Suppressor macrophage treated with lipopolysaccharide for 4 hours (primary cell): Measurements from ENCODE around the gene CHKA.
"Not testable (repeated sequence)": the region's sequence is repeated elsewhere in the genome, so short reads cannot be mapped to it uniquely, and the experiment has no call there.

Experiments used
- DNase-seq: peaks from one replicate; pipeline ENCODE4 v3.0.0-alpha.2; 2020

Gene CHKA

DNA sequence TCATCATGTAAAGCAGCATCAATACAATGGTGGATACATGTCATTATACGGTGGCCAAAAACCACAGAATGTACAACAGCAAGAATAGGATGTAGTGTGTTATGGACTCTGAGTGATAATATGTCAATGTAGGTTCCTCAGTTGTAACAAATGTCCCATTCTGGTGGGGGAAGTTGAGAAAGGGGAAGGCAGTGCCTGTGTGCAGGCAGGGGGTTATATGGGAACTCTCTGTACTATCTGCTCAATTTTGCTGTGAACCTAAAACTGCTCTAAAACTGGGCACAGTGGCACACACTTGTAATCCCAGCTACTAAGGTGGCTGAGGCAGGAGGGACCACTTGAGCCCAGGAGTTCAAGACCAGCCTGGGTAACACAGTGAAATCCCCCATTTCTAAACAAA, 5.9 kb downstream of the CHKA start:
- peak; percentile 57 for DNase-seq

DNA sequence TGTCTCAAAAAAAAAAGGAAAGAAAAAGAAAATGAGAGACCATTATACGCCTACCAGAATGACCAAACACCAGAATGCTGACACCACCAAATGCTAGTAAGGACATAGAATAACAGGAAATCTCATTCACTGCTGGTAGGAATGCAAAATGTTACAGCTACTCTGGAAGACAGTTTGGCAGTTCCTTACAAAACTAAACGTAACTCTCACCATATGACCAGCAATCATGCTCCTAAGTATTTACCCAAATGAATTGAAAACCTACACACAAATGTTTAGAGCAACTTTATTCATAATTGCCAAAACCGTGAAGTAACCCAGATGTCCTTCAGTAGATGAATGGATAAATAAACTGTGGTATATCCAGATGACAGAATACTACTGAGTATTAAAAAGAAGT, 7.2 kb downstream of the CHKA start:
- peak; percentile 69 for DNase-seq

DNA sequence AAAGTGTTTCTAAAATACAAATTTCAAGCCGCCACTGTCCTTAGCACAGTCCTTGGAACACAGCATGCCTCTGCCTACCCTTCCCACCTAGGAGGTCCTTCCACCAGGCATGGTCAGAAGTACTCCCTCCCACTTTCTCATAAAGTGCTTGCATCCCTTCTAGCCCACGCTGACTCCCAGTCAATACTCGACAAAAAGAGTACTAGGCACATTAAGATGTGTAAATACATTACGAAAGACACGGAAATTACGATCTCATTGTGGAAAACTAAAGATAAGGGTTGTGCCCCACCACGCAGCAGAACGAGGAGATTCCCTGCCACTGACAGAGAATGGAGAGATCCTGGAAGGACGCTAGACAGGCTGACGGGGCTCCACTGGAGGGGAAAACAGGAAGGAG, 13.5 kb downstream of the CHKA start:
- no peak for DNase-seq

DNA sequence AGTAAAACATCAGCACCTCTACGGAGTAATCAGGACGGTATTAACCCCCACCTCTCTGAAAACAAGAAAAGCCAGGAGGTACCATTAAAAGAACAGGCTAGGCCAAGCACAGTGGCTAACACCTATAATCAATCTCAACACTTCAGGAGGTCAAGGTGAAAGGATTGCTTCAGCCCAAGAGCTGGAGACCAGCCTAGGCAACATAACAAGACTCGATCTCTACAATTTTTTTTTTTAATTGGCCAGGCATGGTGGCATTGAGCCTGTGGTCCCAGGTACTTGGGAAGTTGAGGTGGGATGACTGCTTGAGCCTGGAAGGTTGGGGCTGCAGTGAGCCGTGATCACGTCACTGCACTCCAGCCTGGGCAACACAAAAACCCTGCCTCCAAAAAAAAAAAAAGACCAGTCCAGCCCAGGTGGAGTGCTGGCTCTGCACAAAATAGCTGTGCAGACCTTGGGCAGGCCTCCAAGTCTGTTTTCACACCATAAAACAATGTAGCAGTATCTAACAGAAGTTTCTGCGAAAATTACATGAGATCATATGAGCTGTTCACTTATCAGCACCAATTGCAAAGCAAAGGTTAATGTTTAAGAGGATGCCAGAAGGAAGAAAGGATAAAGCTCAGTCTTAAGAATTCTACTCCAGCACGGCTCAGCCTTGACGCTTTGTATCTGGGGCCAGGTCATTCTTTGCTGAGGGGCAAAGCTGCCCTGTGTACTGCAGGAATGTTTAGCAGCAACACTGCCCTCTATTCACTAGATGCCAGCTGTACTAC, 14.8 kb downstream of the CHKA start:
- no peak for DNase-seq

DNA sequence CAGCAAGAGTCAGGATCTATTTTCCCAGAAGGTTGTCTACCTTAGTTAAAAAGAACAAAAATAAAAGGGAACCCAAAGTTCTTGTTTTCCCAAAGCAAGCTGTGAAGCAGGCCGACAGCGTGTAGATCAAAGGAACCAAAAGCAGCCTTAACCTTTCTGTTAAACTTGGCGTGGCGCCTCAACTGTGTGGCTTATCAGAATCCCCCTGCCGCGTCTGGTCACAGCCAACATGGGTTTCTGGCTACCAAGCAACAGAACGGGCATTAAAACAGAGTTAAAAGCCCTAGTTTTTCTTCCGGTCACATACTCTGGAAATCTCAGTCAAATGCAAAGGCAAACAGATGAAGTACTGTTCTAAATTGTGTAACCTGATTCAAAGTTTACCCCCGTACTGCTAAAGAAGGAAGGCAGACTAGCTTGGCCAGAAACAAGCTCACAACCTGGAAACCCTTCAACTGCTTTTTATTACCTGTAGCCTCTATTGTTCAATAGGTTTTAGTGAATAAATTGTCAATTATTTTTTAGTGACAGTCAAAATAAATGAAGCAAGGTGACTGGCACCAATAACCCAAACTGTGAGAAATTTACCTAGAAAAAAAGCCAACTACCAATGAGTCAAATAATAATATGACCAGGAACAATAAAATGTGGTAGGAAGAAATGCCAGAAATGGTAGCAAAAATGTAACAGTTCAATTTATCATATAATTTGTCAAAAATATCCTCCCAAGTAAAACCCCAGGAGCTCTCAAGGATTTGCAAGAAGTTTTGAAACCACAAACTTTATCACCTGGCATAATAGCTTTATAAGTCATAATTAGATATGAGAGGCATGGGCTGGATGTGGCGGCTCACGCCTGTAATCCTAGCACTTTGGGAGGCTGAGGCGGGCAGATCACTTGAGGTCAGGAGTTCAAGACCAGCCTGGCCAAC, 21.4 kb downstream of the CHKA start:
- peak; percentile 19 for DNase-seq

DNA sequence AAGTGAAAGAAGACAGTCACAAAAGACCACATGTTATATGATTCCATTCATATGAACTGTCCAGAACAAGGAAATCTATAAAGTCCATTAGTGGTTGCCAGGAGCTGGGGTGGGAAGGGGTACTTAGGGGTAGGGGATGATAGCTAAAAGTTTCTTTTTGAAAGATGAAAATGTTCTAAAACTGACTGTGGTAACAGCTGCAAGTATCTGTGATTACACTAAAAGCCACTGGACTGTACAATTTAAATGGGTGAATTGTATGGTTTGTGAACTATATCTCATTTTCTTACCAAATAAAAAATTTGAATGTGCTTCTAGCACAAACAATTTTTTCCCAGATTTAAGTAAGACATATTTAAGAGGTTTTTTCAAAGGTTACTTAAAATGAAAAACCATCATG, 22.1 kb downstream of the CHKA start:
- DNase-seq, result no peak

DNA sequence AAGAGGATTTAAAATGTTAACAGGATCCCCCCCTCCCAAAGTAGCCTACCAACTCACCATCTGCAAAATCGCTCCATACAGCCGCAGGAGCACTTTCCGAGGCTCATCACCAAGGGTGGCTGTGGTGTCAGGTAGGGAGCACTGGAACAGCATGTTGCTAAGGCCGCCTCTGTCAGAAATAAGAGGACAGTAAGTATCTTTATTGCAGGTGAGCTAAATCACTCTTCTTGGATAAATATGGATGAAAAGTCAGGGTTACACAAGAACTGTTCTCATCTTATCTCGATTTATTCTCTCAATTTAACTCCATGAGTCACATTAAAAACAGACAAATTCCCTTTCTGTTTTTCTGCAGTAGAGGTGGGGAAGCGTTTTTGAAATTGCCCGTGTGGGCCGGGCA, 24.2 kb downstream of the CHKA start:
- no peak for DNase-seq

DNA sequence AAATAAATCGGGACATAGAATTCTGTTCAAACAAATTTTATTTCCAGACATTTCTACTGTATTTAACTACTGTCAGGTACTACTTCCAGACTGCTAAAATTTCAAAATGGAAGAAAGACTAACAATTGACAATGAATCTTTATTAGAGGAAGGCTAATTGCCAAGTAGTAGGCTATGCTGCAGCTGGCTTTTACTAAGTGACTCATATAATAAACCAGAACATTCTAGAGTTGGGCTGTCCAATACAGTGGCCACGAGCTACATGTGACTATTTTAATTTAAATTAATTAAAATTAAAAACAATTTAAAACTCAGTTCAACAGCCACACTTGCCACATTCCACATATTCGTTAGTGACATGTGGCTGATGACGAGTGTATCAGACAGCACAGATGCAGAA, 27.6 kb downstream of the CHKA start:
- DNase-seq, result no peak

DNA sequence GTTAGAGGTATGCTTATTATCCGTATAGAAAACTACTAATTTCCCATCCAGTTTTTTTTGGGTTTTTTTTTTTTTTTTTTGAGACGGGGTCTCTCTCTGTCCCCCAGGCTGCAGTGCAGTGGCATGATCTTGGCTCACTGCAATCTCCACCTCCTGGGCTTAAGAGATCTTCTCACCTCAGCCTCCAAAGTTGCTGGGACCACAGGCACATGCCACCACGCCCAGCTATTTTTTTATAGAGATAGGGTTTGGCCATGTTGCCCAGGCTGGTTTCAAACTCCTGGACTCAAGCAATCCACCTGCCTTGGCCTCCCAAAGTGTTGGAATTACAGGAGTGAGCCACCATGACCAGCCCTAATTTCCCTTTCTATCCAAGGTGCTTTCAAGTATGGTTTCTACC, 28.2 kb downstream of the CHKA start:
- DNase-seq, result not testable (repeated sequence)

DNA sequence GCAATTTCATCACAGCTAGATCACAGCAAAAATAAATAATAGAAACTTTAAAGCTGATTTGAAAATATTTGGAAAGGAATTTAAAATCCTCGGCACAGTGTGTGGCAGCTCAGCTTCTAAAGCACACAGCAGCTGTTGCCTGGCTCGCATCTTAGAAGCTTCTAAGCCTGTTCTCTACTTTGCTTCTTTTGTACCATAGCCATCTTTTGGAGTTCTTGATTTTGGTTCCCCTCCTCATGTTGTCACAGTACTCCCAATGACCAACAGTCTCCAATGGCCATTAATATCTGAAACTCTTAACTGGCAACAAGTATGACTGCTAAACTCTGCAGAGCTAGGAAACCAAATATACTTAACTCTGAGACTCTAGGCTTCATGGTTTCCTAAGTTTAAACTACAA, 28.8 kb downstream of the CHKA start:
- DNase-seq, result no peak

DNA sequence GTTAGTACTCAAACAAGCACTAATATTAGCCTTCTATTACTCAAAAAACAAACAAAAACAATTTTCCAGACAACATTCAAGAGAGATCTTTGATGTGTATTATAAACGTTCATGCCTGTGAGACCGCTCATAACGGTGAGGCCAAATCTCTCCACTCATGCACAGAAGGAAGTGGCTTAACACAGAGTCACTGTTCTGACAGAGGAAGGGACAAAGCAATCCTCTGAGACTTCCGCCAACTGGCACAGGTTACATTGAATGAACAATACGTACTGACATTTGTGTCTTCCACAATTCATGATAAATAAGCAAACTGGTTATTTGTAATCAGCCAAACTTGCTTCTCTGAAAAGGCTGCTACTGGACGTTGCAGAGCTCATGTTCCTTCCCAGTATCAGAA, 30.5 kb downstream of the CHKA start:
- DNase-seq, result peak; percentile 60

DNA sequence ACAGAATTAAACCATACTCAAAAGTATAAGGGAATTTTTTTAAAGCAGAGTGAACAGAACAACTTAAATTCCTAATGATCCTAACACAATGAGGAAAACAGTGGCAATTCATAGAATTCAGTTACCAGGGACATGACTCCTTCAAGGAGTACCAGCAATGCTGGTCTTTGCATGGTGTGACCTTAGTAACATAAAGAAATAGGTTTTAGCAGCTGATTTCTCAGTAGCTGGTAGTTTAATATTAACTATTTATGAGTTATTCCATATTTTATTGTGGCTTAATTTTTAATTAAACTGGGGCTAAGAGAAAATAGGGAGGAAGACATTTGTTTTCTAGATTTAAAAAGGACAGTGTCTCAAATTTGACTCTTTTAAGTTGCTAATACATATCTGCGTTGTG, 30.9 kb downstream of the CHKA start:
- no peak for DNase-seq

DNA sequence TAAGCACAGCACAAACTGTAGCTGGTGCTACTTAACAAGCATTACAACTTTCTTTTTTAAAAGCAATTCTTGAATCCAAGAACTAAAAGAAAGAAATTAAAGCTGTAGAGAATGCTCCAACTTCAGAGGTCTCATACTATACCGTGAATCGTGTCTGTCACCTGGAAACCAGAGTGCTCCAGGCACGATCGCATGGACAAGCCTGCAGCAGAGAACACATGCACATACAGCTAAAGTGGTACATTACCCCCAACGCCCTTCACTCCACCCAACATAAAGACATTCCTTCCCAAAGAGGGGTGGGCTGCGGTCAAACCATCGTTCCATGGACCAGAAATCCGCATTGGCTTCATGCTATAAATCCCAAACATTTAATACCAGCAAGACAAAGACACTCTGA, 31.5 kb downstream of the CHKA start:
- DNase-seq, result no peak

DNA sequence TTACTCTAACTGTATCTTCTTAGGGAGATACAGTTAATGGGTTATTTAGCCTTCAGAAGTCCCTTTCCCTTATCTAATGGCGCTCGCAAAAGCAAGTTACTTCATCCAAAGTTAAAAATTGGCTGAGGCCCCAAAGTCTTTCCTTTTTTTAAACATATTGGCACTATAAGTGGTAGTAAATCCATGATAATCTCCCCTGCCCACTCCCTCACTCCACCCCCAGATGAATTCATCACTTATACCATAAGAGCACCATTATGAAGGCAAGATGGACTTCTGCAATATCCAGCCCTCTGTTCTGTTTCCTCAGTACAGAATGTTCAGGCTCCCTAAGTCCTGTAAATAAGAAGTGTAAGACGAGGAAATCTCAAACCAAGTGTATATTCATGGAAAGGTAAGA, 37.7 kb downstream of the CHKA start:
- no peak for DNase-seq

DNA sequence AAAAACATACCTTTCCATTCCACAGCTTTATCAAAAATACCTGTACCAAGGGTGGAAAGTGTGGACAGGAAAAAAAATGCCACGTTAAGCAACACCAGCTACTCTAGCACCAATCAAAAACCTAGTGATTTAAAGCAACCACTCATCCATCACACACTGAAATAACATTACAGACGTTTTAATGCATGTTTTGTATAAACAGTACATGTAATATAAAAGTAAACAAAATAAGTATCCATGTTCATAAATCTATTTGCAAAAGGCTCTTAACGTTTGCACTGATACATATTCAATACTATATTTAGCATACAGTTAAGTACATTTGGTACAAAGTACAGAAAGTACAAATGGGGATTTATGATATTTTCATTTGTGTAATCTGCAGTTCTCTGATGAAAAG, 38.7 kb downstream of the CHKA start:
- DNase-seq, result no peak

DNA sequence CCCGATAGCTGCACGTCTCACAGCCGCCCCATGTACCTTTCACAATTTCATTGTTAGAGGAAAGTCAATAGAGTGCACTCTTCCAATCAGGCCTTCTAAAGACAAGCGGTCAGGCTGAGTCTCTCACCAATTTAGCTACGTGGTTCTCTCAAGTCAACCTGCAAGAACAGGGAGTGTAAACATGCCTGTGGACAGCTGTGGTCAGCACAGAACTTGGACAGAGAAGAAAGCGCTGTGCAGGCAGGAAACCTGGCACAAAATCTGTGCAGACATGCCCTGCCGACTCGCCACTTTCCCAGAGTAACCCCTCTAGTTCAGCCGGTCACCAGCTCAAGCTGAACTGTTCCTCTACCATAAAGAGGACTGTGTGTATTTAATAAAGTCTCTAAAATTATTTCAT, 39.5 kb downstream of the CHKA start:
- no peak for DNase-seq

DNA sequence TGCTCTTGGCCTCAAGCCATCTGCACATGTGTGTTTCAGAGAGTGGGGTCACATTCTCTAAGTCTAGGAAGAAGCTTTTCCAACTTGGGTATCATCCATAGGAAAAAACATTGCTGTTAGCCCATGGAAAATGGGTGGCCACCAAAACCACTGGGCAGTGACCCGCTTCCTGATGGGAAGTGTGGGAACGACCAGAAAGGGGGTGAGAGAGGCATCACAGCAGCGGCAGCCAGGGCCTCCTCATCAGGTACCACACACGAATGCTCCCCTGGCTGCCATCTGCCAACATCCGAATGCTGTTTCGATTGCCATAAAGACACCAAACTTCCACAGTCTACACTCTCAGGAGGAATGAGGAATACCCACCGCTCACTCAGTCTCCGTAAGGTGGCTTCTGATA, 40.3 kb downstream of the CHKA start:
- DNase-seq, result no peak

DNA sequence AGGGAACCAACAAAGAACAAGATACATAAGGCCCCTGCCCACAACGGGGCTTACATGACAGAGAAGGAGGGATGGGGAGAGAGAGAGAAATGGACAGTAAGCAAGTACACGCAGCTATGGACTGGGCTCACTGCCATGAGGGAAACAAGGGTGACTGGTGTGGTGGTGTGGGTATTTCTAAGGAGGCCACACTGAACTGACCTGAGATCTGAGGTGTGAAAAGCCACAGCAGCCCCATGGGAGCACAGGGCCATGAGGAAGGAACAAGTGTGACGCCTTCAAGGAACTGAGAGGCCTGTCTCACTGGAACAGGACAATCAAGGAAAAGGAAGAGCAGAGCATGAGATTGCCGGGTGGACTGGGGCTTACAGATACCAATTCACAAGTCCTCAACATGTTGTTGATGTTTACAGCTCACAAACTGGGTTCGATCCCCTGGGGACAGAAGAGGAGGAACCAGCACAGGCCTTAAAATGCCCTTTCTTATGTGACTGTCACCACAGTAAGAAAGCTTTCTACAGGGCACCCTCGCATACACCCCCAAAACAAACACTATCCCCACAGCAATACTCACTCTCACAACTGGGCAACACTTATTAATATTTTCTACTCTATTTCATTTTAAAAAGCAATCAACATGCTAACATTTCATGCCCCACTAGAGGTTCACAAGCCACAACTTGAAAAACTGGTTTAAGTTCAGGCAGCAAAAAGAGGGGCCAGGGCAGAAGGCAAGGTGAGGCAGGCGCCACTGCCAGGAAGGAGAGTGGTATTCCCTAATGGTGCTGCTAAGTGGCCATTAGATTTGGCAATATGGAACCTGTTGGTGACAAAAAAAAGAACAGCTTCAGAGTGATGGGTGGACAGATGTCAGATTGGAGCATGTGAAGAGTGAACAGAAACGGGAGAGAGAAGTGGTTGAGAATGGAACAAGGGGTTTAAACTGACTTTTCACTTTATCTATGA, 43.3 kb downstream of the CHKA start:
- DNase-seq, result no peak

DNA sequence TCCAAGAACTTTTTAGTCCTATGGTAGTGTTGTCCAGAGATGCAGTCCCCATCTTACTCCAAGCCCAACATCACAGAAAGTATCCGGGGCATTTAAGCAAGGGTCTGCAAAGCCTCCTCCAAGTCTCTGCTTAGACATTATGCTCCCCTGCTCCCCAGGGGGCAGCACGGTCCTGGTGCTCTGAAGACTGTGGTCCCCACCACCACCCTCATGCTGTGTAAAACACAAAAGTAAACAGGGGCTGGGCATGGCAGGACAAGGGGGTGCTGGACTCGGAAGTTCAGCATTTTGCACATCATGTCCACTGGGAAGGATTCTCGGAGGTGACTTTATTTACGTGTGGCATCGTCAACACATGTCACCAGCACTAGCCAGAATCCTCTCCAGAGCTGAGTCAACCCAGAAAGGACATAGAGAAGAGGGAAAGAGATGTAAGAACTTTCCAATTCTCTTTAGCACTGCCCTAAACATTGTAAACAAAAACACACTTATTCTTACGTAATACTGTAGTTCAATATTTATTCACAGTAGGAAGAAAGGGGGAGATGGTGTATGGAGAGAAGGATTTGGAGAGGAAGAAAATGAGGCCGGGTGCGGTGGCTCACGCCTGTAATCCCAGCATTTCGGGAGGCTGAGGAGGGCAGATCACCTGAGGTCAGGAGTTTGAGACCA, 44.7 kb downstream of the CHKA start:
- no peak for DNase-seq

DNA sequence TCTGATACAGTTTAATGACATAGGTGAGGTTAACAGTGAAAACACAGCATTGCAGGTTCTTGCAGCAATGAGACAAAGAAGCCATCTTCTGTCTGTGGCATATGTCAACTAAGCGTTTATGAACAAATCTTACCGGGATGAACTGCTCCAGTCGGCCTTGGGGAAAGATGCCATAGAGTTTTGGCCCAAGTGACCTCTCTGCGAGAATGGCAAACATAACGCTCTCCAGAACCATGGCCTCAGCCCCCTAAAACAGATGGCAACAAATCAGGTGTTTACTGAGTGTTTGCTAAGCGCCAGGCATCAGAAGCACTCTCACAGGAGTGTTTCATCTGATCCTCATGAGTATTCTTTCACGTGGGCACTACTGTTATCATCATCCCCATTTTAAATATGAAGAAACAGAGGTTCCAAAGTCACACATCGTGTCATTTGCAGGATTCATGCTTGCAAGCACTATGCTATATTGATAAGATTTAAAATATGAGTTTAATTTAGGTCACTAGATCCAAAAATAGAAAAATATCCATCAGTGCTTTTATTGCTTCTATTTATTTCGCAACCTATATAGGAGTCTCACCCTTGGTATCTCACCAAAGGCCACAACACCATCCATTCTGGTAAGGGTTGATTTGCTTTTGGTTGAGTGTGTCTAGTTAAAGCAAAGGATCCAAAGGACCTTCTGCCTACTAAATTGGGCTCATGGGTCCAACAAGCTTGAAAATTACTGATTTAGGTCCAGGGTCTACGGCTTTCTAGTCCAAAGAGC, 46.4 kb downstream of the CHKA start:
- no peak for DNase-seq

DNA sequence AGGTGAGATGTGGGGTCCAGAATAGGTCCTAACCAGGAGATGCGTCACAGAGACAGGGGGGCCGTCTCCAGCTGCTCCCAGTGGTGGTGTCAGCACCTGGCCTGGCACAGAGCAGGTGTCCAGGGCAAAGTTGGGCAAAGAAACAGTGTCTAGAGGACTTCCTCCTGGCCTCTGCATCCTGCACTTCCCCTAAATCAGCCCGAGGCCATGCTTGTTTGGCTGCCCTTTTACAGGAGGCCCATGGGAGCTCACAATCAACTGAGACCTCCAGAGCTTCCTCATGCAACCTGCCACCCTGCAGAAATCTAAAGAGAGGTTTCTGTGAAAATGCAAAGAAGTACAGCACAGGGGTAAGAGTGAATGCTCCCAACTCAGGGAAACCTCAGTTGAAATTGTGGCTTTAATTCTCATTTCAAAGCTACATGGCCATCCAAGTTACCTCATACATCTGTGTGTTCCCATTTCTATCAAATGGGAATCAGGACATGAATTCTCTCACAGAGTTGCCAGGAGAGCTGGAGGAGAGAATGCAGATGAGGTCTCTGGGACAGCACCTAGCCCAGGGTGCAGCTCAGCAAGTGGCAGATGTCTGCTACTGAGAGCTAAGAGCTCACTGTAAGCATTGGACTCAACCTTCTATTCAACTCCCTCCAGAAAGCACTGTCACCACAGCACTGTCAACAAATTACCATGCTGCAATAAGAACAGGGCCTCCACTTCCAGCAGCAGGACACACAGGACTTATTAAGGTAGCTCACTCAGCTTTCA, 49.7 kb downstream of the CHKA start:
- DNase-seq, result no peak
